ENCODE results near the gene CEP250.
A peak's percentile ranks its signal among the peaks of the same experiment; 100 is the strongest.

Gene CEP250

GRCh38 chr20:35561671-35562070, 106.3 kb downstream of the CEP250 start:
- DNase-seq (ENCODE audit: low read depth, low spot score) = no peak

- no peak for DNase-seq (ENCODE audit: low read depth, low spot score)
Measured at GRCh38 chr20:35562541-35563110, 107.2 kb downstream of the CEP250 start.

- no peak for DNase-seq (ENCODE audit: low read depth, low spot score)
Measured at GRCh38 chr20:35563834-35564233, 108.4 kb downstream of the CEP250 start.

- no peak for DNase-seq (ENCODE audit: low read depth, low spot score)
Measured at GRCh38 chr20:35564905-35565304, 109.5 kb downstream of the CEP250 start.

GRCh38 chr20:35568645-35569044, 113.2 kb downstream of the CEP250 start:
- DNase-seq (ENCODE audit: low read depth, low spot score) = peak; percentile 28

Data from iPS DF 19.7 (cell line).